Mesothelial cell of epicardium (in vitro differentiated cells): Measurements from ENCODE around the gene DLGAP1. TPM values are rescaled to one million over a fixed set of nuclear protein-coding genes. Genes with fewer than 3 reads are reported as not detected.
"Not testable (repeated sequence)": the region's sequence is repeated elsewhere in the genome, so short reads cannot be mapped to it uniquely, and the experiment has no call there.

Experiments
- DNase-seq, 2 experiments: peaks; one replicate each; pipeline ENCODE4 v3.0.0; 2021; ENCODE audit warnings: low spot score in 2 of 2; ENCODE audit not compliant: unreplicated experiment in 2 of 2
- H3K27ac Mint-ChIP-seq: 2 replicates; pipeline ENCODE4 v1.8.0; 2021; ENCODE audit warnings: mixed read lengths
- H3K27me3 Mint-ChIP-seq: 2 replicates; pipeline ENCODE4 v1.8.0; 2021; ENCODE audit warnings: low read depth, mixed read lengths
- H3K36me3 Mint-ChIP-seq: 2 replicates; pipeline ENCODE4 v1.8.0; 2021; ENCODE audit warnings: mixed read lengths
- H3K4me1 Mint-ChIP-seq: 2 replicates; pipeline ENCODE4 v1.8.0; 2021; ENCODE audit warnings: mixed read lengths
- H3K4me3 Mint-ChIP-seq: 2 replicates; pipeline ENCODE4 v1.8.0; 2021; ENCODE audit warnings: mild to moderate bottlenecking, moderate library complexity, mixed read lengths
- H3K9me3 Mint-ChIP-seq: 2 replicates; pipeline ENCODE4 v1.8.0; 2021; ENCODE audit warnings: mixed read lengths
- CTCF ChIP-seq: fragments of 200-600 bp; sonication (generic); IDR thresholded peaks from one replicate; pipeline ENCODE4 v1.5.0; 2021; ENCODE audit warnings: antibody characterized with exemption; ENCODE audit not compliant: unreplicated experiment
- total RNA-seq: library from RNA; stranded (reverse); gene quantifications from 3 replicates; pipeline ENCODE4 v1.2.1, GENCODE V29; 2021

The DLGAP1 gene
- total RNA-seq, 1 donor from 2014 or later, result 4.6 TPM

GRCh38 chr18:4040391-4041092, 414.6 kb downstream of the DLGAP1 start:
- H3K27me3 Mint-ChIP-seq, result no peaks in the 10 kb centered on the region
- no peak overlapping the region for H3K4me3 Mint-ChIP-seq
- H3K36me3 Mint-ChIP-seq, result no peaks in the 10 kb centered on the region
- no peak for TF ChIP-seq CTCF
- H3K4me1 Mint-ChIP-seq, result peaks cover 34% of the 10 kb centered on the region
- H3K9me3 Mint-ChIP-seq, result peaks cover 3% of the 10 kb centered on the region
- H3K27ac Mint-ChIP-seq, result peak overlapping the region; percentile 80
- no peak for DNase-seq

GRCh38 chr18:4035521-4035920, 419.6 kb downstream of the DLGAP1 start:
- Mint-ChIP-seq H3K9me3 (no peaks in the 10 kb centered on the region), H3K27ac (no peak overlapping the region), H3K36me3 (no peaks in the 10 kb centered on the region), H3K4me1 (peaks cover 28% of the 10 kb centered on the region), H3K27me3 (no peaks in the 10 kb centered on the region), H3K4me3 (no peak overlapping the region)
- DNase-seq, result no peak
- no peak for TF ChIP-seq CTCF

- not testable (repeated sequence) for H3K36me3 Mint-ChIP-seq, H3K9me3 Mint-ChIP-seq
These were observed 420.3 kb downstream of the DLGAP1 start for GRCh38 chr18:4034815-4035214.

GRCh38 chr18:4026542-4026941, 428.6 kb downstream of the DLGAP1 start:
- peaks cover 8% of the 10 kb centered on the region for H3K9me3 Mint-ChIP-seq
- H3K4me1 Mint-ChIP-seq, result no peaks in the 10 kb centered on the region
- no peaks in the 10 kb centered on the region for H3K27me3 Mint-ChIP-seq
- no peak overlapping the region for H3K4me3 Mint-ChIP-seq
- H3K27ac Mint-ChIP-seq, result no peak overlapping the region
- H3K36me3 Mint-ChIP-seq, result no peaks in the 10 kb centered on the region
- no peak for TF ChIP-seq CTCF
- no peak for DNase-seq

More at GRCh38 chr18:4034815-4035214, 420.3 kb downstream of the DLGAP1 start:
- not testable (repeated sequence) for DNase-seq, H3K4me3 Mint-ChIP-seq, H3K27ac Mint-ChIP-seq, H3K27me3 Mint-ChIP-seq
- H3K4me1 Mint-ChIP-seq, result peaks cover 23% of the 10 kb centered on the region

GRCh38 chr18:4024702-4025101, 430.4 kb downstream of the DLGAP1 start:
- no peak overlapping the region for H3K27ac Mint-ChIP-seq
- H3K4me3 Mint-ChIP-seq, result no peak overlapping the region
- H3K27me3 Mint-ChIP-seq, result no peaks in the 10 kb centered on the region
- TF ChIP-seq CTCF, result no peak
- peaks cover 4% of the 10 kb centered on the region for H3K4me1 Mint-ChIP-seq
- H3K36me3 Mint-ChIP-seq, result no peaks in the 10 kb centered on the region
- DNase-seq, result no peak
- H3K9me3 Mint-ChIP-seq, result peaks cover 22% of the 10 kb centered on the region

- H3K4me3 Mint-ChIP-seq, DNase-seq, H3K4me1 Mint-ChIP-seq, H3K27me3 Mint-ChIP-seq, H3K36me3 Mint-ChIP-seq, H3K27ac Mint-ChIP-seq: not testable (repeated sequence)
- peaks cover 22% of the 10 kb centered on the region for H3K9me3 Mint-ChIP-seq
These were observed 432.4 kb downstream of the DLGAP1 start for GRCh38 chr18:4022749-4023148.
